HL-60/S4 treated with phorbol 12-myristate 13-acetate at 8.2 ng/mL for 4 days and 3 days (cell line): Measurements from ENCODE around the gene CFH.
"Not testable (repeated sequence)": the region's sequence is repeated elsewhere in the genome, so short reads cannot be mapped to it uniquely, and the experiment has no call there.

Experiments used
- in situ Hi-C: fragments of 300-500 bp; cut with MboI; formaldehyde crosslinking; loops from 2 replicates; pipeline ENCODE4 v1.15.0; 2022; ENCODE audit warnings: low sequenced_read_pairs

Gene CFH

GRCh38 chr1:196734460-196734859, 82.6 kb downstream of the CFH start:
- in situ Hi-C loops = no loop called here

DNA sequence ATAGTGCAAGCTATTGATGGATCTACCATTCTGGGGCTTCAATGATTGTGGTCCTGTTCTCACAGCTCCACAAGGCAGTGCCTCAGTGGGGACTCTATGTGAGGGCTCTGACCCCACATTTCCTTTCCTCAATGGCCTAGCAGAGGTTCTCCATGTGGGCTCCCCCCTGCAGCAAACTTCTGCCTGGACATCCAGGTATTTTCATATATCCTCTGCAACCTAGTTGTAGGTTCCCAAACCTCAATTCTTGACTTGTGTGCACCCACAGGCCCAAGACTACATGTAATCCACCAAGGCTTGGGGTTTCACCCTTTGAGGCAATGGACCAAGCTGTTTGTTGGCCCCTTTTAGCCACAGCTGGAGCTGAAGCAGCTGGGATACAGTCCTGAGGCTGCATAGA, 86.9 kb downstream of the CFH start:
- in situ Hi-C loops = no loop called here

GRCh38 chr1:196743244-196743643, 91.4 kb downstream of the CFH start:
- in situ Hi-C loops = not testable (repeated sequence)

DNA sequence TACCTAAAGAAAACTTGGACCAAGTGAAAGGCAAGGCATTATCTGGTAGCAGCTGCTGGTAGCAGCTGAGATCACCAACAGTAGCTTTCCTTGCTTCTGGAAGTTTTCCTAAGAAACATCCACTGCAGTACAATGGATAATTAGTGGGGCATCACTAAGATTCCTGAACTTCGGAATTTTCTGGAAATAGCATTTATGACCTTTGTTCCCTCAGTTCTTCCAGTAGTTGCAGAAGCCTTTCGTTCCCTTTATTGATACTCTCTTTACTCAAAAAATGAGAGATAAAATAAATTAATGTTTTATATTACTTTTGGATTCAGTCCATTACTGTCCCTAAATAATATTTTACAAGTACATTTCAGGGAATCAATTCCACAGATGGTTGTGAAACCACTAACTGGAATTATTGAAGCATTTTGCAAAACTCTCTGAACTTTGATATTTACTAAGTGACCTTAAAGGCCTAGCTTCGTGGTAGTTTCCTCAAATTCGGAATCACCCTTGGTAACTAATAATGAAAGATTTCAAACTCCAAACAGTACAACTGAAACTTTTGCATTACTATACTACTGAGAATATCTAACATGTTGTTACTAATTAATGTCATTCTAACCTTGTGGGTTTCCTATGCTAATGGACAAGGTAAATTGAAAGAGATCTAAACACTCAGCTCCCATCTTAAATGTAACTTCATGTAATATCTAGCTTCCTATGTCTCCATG, 113.3 kb downstream of the CFH start:
- in situ Hi-C loops = not testable (repeated sequence)

GRCh38 chr1:196769823-196770222, 118.0 kb downstream of the CFH start:
- in situ Hi-C loops = not testable (repeated sequence)

DNA sequence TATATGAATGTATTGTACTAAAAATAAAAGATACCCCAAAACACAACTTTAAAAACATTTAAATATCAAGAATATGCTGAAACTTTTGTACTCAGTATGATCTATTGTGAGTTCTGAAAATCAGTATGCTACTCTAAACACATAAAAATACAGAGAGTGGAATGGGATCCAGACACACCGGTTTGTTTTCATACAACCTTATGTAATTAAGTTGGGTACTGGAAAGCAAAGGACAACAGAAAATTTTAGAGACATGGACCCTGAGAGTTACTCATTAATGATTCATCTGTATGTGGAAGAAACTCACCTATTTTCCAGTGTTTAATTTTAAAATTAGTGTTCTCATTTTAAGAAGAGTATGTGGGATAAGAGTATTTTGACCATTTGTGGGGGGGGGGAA, 121.9 kb downstream of the CFH start:
- in situ Hi-C loops = no loop called here

GRCh38 chr1:196774175-196774574, 122.3 kb downstream of the CFH start:
- in situ Hi-C loops = no loop called here

DNA sequence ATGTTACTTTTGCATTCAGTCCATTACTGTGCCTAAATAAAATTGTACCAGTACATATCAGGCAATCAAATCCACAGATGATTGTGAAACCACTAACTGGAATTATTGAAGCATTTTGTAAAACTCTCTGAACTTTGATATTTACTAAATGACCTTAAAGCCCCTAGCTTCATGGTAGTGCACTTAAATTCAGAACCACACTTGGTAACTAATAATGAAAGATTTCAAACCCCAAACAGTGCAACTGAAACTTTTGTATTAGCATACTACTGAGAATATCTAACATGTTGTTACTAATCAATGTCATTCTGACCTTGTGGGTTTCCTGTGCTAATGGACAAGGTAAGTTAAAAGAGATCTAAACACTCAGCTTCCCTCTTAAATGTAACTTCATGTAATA, 122.8 kb downstream of the CFH start, which contains the start of gene CFHR3:
TSS of gene CFHR3 (plus strand) at position 238 of the 400 bp plus-strand sequence. CDS start at position 285, 47 bp downstream.
- in situ Hi-C loops = no loop called here

DNA sequence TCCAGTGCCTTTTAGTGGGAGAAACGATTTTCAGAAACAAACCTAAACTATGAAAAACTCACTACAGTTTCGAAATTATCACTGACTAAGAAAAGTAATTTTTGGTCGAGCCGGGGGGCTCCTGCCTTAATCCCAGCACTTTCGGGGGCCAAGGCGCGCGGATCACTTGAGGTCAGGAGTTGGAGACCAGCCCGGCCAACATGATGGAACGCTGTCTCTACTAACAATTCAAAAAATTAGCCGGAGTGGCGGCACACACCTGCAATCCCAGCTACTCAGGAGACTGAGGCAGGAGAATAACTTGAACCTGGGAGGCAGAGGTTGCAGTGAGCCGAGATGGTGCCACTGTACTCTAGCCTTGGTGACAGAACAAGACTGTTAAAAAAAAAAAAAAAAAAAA, 125.8 kb downstream of the CFH start:
- in situ Hi-C loops = no loop called here

- in situ Hi-C loops = no loop called here
Measured at GRCh38 chr1:196779093-196779492, 127.2 kb downstream of the CFH start.

DNA sequence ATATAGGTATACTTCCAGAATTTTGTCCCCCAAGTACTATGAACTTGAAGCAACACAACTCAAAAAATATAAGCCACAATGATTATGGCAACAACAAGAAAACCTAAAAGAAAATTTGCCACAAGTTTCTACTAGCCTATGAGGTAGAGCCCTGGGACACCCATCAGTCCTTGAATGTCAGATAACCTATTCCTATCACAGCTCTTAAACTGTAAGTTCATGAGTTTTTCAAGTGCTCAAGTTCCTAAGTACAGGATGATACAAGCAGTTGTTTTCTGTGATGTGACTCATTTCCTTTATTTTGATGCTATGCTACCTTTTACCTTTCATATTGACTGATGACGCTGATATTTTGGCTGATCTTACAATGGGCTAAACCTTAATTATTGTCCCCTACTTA, 139.4 kb downstream of the CFH start:
- in situ Hi-C loops = not testable (repeated sequence)

DNA sequence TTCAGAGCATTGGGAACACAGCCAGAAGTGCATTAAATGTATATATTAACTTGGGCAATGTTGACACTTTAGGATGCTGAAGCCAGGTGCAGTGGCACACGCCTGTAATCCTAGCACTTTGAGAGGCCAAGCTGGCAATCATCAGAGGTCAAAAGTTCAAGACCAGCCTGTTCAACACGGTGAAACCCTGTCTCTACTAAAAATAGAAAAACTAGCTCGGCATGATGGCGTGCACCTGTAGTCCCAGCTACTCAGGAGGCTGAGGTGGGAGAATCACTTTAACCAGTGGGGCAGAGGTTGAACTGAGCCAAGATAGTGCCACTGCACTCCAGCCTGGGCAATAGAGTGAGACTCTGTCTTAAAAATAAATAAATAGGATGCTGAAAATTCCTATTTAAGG, 142.3 kb downstream of the CFH start:
- in situ Hi-C loops = not testable (repeated sequence)
